GM21447 (cell line): Measurements from ENCODE around the gene AANAT.
"Not testable (repeated sequence)": the region's sequence is repeated elsewhere in the genome, so short reads cannot be mapped to it uniquely, and the experiment has no call there.

ENCODE experiments used
- ATAC-seq: cut with Tn5 transposase; IDR thresholded peaks from one replicate; pipeline ENCODE4 v1.9.1; 2021; ENCODE audit not compliant: unreplicated experiment

The AANAT gene

DNA sequence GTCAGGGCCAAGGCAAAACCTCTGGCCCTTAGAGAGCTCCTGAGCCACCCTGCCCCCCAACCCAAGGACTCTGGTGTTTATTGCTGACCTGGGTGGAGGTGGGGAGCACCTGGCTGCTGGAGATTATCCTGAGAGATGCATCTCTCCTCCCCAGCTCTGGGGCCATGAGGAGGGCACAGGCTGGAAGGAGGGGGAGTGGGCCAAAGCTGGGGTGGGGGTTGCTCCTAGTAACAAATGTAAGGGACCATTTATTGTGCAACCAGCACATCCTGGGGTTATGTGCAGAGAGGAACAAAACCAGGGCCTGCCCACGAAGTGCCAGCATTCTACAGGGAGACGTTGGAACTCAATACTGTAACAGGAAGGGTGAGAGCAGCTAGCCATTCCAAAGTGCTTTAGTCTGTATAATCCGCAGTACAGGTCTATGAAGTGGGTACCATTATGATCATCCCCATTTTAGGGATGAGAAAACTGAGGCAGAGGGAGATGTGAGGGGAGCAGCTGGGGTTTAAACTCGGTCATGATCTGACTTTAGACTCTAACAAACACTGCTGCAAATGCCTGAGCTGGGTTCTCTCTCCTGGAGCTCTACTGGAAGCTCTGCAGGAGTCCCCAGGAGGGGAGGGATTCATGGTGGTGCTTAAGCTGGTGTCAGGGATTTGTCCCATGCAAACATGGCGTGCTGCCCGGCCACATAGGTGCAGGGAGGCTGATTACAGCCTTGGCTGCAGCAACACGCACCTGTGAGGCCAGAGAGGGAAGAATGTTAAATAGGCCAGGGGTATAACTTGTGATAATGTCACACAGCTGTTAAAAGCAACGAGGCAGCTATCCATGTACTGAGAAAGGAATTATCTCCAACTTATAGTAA, 35.2 kb downstream of the AANAT start:
- no peak for ATAC-seq

DNA sequence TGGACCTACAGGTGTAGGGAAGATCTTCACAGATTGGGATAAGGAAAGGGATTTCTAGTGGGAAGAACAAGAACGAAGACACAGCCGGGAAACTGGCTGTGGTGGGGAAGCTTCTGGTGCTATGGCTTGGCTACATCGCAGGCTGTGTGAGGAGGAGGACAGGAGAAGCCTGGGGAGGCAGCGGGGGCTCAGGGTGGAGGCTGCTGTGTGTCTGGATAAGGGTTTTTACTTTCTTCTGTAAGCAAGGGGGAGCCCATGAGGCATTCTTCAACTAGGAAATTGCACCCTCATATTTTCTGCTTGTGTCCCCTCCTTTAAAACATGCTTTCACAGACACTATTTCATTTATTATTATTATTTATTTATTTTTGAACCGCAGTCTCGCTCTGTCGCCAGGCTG, 36.7 kb downstream of the AANAT start:
- no peak for ATAC-seq

DNA sequence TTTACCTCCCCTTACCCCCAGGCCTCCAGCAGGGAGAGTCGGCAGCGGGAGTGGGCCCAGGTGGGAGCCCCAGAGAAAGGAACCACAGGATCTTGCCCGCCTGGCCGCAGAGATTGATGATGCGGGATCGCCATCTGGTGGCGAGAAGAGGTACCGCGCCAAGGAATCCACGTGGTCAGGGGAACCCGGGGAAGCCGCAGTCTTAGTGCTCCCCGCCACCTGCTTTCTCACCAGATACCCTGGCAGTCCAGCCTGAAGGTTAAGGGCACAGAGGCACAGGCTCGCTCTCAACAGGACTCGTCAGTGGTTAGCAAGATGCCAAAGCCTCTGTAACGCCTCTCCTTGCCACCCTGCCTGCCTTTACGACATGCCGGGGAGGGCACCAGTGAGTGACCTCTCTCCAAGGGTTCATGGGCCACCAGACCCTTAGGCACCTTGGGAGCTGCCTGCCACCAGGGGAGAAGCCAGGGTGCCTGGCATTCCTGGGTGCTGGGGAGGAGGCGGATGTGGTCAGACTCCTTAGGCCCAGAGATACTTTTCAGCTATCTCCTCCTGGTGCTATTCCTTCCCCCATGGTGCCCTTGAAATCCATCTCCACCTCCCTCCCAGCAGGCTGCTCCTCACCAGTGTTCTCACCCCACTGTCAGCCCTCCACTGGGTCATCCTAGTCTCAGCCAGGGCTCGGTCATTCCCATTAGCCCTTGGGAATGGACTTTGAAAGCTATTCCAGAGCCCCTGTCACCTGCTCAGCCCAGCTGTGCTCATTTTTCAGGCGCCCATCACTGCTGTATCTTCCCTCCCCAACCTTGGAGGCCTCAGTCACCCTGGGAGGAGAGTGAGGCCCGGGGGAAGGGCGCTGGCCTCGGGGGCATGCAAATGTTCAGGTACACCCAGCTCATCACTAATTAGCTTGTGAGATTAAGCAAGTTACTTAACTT, 39.3 kb downstream of the AANAT start:
- ATAC-seq: no peak

DNA sequence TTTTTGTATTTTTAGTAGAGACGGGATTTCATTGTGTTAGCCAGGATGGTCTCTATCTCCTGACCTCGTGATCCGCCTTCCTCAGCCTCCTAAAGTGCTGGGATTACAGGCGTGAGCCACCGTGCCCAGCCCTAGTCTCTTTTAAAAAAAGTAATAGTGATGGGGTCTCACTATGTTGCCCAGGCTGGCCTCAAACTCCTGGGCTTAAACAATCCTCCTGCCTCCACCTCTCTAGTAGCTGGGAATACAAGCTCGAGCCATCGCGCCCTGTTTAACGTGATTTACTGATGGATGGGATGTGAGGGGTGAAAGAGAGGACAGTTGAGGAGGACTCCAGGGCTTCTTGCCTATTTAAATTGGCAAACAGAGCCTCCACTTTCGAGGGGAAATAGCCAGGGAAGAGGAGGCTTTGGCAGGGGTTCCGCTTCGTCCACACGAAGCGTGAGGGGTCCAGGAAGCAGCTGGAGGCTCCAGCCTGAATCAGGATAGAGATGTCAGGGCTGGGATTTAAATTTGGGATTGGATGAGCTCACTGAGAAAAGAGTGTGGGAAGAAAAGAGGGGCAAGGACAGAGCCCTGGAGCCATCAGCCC, 41.2 kb downstream of the AANAT start:
- ATAC-seq: not testable (repeated sequence)

DNA sequence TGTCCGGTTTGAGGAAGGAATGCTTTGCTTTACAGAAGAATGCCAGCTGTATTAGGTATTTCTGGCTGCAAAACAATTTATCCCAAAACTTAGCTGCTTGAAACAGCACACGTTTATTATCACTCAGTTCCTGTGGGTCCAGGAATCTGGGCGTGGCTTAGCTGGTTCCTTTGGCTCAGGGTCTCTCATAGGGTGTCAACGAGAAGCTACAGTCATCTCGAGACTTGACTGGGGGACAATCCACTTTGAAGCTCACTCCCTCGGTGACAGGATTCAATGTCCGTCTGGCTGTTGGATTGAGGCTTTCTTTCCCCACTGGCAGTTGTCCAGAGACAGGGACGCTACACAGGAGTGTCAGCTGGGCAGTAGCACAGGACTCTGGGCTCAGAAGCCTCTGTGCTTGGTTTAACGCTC, 43.4 kb downstream of the AANAT start:
- ATAC-seq: no peak

DNA sequence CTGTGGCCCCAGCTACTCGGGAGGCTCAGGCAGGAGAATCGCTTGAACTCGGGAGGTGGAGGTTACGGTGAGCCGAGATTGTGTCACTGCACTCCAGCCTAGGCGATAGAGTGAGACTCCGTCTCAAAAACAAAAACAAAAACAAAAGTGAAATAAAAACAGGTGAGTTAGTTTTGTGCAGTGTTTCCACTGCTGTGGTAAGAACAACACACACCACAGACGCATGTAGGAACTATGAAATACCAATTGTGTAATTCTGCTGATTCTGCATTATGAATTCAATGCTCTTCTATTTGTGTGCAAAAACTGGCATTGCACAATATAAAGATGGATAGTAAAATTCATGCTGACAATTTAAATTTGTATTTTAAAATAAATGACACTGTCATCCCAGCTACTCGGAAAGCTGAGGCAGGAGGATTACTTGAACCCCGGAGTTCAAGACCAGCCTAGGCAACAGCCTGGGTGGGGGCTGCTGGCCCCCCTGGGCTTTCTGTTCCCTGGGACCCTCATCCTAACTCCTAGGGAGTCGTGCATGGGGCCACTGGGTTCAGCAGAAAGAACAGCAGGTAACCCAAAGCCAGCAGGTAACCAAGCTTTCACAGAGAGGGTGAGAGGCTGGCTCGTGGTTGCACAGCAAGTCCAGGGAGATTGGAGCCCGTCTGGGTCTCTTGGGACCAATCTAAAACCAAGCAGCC, 44.4 kb downstream of the AANAT start:
- no peak for ATAC-seq

DNA sequence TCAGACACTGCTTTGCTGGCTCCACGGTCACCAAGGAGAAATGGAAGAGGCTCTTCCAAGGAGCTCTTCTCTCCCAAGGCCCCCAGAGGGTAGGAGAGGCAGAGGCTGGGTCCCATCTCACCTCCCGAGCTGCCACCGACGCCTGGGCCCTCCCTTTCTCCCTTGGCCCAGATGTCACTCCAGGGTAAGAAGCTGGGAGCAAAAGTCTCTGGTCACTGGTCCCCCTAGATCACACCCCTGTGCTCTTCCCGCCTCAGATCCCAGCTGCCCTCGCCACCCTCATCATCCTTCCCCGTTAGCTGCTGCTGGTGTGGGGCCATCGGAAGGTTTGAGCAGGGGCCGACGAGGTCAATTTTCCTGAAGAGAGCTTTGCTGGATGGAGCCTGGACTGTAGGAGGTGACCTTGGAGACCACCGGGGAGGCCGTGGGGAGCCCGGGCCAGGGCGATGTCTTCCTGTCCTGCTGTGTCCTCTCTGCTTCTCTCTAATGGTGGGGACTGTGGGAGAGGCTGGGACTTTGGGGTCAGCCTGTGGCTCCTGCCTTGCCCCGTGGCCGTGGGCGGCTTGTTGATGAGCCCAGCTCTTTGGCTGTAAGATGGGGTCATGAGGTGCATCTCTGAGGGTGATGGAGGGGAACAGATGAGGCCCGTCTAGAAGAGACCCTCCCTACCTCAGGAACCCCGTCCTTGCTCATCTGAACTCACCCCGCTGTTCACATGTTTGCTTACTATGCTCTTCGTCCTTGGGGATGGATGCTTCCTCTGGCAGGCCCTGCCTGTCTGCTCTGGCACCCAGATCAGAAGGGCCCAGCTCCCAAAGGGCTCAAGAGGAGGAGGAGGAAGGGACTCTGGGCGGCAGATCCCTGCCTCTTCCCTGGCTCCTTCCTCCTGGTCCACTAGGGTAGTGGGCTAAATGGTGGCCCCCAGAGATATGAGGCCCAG, 45.2 kb downstream of the AANAT start:
- no peak for ATAC-seq

DNA sequence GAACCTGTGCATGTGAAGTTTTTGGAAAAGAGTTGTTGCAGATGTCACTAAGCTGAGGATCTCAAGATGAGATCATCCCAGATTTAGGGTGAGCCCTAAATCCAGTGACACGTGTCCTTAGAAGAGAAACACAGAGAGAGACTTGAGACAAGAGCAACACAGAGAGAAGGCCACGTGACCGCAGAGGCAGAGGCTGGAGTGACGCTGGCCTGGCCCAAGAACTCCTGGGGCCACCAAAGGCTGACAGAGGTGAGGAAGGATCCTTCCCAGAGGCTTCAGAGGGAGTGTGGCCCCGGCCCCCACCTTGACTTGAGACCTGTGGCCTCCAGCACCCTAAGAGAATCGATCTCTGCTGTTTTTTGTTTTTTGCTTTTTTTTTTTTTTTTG, 45.9 kb downstream of the AANAT start:
- no peak for ATAC-seq

DNA sequence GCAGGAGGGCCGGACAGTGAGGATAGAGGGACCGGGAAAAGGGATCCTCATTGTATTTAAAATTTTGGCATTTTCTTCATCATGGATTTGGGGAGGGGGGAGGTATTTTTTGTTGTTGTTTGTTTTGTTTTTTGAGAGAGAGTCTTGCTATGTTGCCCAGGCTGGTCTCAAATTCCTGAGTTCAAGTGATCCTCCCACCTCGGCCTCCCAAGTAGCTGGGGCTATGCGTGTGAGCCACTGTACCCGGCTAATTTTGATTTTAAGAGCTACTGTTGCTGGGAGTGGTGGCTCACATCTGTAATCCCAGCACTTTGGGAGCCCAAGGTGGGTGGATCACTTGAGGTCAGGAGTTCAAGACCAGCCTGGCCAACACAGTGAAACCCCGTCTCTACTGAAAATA, 47.0 kb downstream of the AANAT start:
- ATAC-seq: not testable (repeated sequence)

DNA sequence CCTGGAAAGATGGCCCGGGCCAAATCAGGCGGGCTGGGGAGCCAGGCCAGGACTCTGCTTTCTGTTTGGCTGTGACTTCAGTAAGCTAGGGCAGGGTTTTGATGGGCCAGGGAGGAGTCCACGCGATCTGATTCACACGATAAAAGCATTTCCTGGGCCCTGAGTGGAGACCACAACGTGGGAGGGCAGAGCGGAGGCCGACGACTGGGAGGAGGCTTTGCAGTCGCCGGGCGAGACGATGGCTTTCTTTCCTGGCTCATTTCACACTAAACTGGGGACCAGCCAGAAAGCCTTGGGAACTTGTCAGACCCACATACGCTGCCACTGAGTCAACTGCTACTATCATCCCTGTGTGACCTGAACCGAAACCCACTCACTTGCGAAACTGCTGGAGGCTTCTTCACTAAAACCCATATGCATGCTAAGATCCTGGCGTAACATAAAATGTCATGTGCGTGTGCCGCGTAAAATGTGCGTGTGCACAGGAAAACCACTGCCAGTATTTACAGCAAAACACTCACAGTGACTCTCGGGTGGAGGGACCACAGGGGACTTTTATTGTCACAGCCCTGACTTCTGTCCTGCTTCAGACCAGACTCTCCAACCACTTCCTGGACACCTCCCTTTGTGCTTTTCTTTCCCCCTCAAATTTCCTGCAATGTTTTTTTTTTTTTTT, 48.0 kb downstream of the AANAT start:
- ATAC-seq: peak; percentile 56

DNA sequence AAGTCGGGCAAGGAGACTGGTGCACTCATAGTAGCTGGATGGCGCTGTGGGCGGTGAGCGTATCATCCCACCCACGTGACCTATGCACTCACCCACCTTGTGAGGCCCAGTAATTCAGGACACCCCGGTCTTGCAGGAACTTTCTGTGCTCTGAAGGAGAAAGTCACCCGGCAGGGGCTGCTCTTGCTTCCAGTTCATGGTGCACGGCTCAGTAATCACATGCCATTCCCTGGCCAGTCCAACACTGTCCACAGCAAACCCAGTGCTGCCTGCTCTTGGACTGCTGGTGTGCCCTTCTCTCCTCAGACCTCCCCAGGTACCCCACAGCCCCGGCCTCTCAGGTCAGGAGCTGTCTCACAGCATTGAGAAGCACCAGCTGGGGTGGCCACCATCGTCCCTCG, 50.2 kb downstream of the AANAT start:
- no peak for ATAC-seq

DNA sequence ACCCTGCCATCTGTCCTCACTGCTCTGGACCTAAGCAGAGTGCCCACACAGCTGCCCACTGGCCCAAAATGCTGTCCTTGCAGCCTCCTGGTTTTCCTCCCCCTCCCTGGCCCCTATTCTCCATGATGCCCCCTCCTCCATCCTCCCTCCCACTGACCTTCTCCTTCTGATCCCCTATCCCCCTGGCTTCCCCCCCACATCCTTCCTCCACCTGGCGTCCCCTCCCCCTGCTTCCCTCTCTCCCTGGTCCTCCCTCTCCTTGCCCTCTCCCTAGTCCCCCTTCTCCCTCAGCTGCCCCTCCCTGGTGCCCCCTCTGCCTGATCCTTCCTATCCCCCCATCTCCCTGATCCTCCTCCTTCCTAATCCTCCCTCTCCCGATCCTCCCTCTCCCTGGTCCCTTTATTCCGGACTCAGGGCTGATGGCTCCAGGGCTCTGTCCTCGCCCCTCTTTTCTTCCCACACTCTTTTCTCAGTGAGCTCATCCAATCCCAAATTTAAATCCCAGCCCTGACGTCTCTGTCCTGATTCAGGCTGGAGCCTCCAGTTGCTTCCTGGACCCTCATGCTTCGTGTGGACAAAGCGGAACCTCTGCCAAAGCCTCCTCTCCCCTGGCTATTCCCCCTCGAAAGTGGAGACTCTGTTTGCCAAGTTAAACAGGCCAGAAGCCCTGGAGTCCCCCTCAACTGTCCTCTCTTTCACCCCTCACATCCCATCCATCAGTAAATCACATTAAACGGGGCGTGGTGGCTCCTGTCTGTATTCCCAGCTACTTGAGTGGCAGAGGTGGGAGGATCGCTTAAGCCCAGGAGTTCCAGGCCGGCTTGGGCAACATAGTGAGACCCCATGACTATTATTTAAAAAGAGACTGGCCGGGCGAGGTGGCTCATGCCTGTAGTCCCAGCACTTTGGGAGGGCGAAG, 51.9 kb downstream of the AANAT start:
- no peak for ATAC-seq
